SK-N-SH (cell line): Measurements from ENCODE around the gene SYTL5. TPM values are rescaled to one million over a fixed set of nuclear protein-coding genes. Genes with fewer than 3 reads are reported as not detected.

ENCODE experiments used
- CTCF ChIA-PET: fragments of 300-600, 350-600 bp; formaldehyde crosslinking; extraction: SDS; loops from one replicate; lab custom pipeline; 2021; lab: Yijun Ruan, JAX
- POLR2A ChIA-PET: fragments of 350-600 bp; sonication (Branson Sonifier 250); formaldehyde crosslinking; extraction: SDS; loops from one replicate; lab custom pipeline; 2020; ENCODE audit warnings: antibody characterized with exemption, inconsistent platforms; lab: Yijun Ruan, JAX
- DNase-seq: peaks from one replicate; pipeline ENCODE4 v3.0.0; 2012
- H2AFZ ChIP-seq: fragments of 200-600 bp; sonication (generic); 2 replicates; pipeline ENCODE4 v1.8.1; 2016; ENCODE audit warnings: antibody characterized with exemption, mild to moderate bottlenecking, low read depth
- H3F3A ChIP-seq: fragments of 200-600 bp; sonication (generic); replicated peaks from 2 replicates; pipeline ENCODE3; 2016; ENCODE audit warnings: antibody characterized with exemption, mild to moderate bottlenecking; ENCODE audit not compliant: insufficient read depth
- H3K27ac ChIP-seq, 2 experiments: fragments of 200-500 bp in 1 of 2; fragments of 200-600 bp in 1 of 2; sonication (Bioruptor generic) in 1 of 2; sonication (generic), shearing (Covaris generic) in 1 of 2; 2 replicates each; pipeline versions ENCODE4 v1.5.1 to v1.6.1; 2014 to 2016; ENCODE audit warnings: low read depth in 2 of 2, inconsistent platforms in 1 of 2, low read length in 1 of 2, mild to moderate bottlenecking in 1 of 2, mixed read lengths in 1 of 2
- H3K27me3 ChIP-seq: fragments of 200-600 bp; sonication (generic), shearing (Covaris generic); 2 replicates; pipeline ENCODE4 v1.6.1; 2016; ENCODE audit warnings: mixed run types; ENCODE audit not compliant: insufficient read depth
- H3K36me3 ChIP-seq, 2 experiments: fragments of 200-500 bp in 1 of 2; fragments of 200-600 bp in 1 of 2; sonication (Bioruptor generic) in 1 of 2; sonication (generic) in 1 of 2; replicated peaks in 1 of 2; 2 replicates each; pipeline versions ENCODE3 to v1.5.1; 2014 to 2016; ENCODE audit warnings: low read length in 1 of 2, mild to moderate bottlenecking in 1 of 2; ENCODE audit not compliant: insufficient read depth in 2 of 2, control insufficient read depth in 1 of 2
- H3K4me1 ChIP-seq, 2 experiments: fragments of 200-500 bp in 1 of 2; fragments of 200-600 bp in 1 of 2; sonication (Bioruptor generic) in 1 of 2; sonication (generic), shearing (Covaris generic) in 1 of 2; 2 replicates each; pipeline versions ENCODE4 v1.5.1 to v1.6.1; 2014 to 2016; ENCODE audit warnings: low read depth in 1 of 2, low read length in 1 of 2, mixed run types in 1 of 2; ENCODE audit not compliant: insufficient read depth in 2 of 2, control insufficient read depth in 1 of 2
- H3K4me2 ChIP-seq: fragments of 200-600 bp; sonication (generic), shearing (Covaris generic); 2 replicates; pipeline ENCODE4 v1.6.1; 2017; ENCODE audit warnings: mixed run types
- H3K4me3 ChIP-seq, 2 experiments: fragments of 200-500 bp in 1 of 2; fragments of 200-600 bp in 1 of 2; sonication (Bioruptor generic) in 1 of 2; sonication (generic), shearing (Covaris generic) in 1 of 2; 2 replicates each; pipeline versions ENCODE4 v1.5.1 to v1.8.1; 2014 to 2016; ENCODE audit warnings: low read depth in 2 of 2, inconsistent platforms in 1 of 2, low read length in 1 of 2, mild to moderate bottlenecking in 1 of 2, mixed read lengths in 1 of 2, moderate library complexity in 1 of 2
- H3K79me2 ChIP-seq: fragments of 200-600 bp; sonication (generic); 2 replicates; pipeline ENCODE4 v1.8.1; 2017; ENCODE audit warnings: mild to moderate bottlenecking; ENCODE audit not compliant: insufficient read depth
- H3K9ac ChIP-seq: fragments of 200-600 bp; sonication (generic); 2 replicates; pipeline ENCODE4 v1.6.1; 2017; ENCODE audit warnings: mixed run types
- H3K9me2 ChIP-seq: fragments of 200-600 bp; sonication (generic); 2 replicates; pipeline ENCODE4 v1.6.1; 2017; ENCODE audit warnings: mixed run types
- H3K9me3 ChIP-seq: fragments of 200-600 bp; sonication (generic); 2 replicates; pipeline ENCODE4 v1.6.1; 2017; ENCODE audit warnings: mixed run types, mild to moderate bottlenecking, moderate library complexity
- H4K20me1 ChIP-seq: fragments of 200-600 bp; sonication (generic); 2 replicates; pipeline ENCODE4 v1.6.1; 2017; ENCODE audit warnings: mild to moderate bottlenecking, mixed run types; ENCODE audit not compliant: insufficient read depth
- ELF1 ChIP-seq: IDR thresholded peaks from 2 replicates; pipeline ENCODE4 v1.4.0; 2012
- FOSL2 ChIP-seq: IDR thresholded peaks from 2 replicates; pipeline ENCODE4 v1.4.0; 2012; ENCODE audit warnings: low read depth, mild to moderate bottlenecking, moderate library complexity, borderline replicate concordance
- FOXJ3 ChIP-seq: sonication (generic); formaldehyde crosslinking; IDR thresholded peaks from 2 replicates; pipeline ENCODE4 v1.5.1; 2020; ENCODE audit warnings: mild to moderate bottlenecking, missing genetic modification reagents
- FOXM1 ChIP-seq: IDR thresholded peaks from 2 replicates; pipeline ENCODE4 v1.4.0; 2012; ENCODE audit warnings: low read depth, mild to moderate bottlenecking
- MEF2A ChIP-seq: IDR thresholded peaks from 2 replicates; pipeline ENCODE4 v1.4.0; 2012; ENCODE audit warnings: low read depth, borderline replicate concordance
- MXI1 ChIP-seq: IDR thresholded peaks from 2 replicates; pipeline ENCODE4 v1.6.1; 2012; ENCODE audit warnings: mild to moderate bottlenecking, low read depth, low read length, improper control_type of control experiment
- NFIC ChIP-seq: IDR thresholded peaks from 2 replicates; pipeline ENCODE4 v1.4.0; 2012; ENCODE audit warnings: borderline replicate concordance
- NRF1 ChIP-seq: IDR thresholded peaks from 2 replicates; pipeline ENCODE4 v1.6.1; 2012; ENCODE audit warnings: low read depth, mild to moderate bottlenecking, low read length
- RFX5 ChIP-seq: IDR thresholded peaks from 2 replicates; pipeline ENCODE4 v1.6.1; 2012; ENCODE audit warnings: mild to moderate bottlenecking, improper control_type of control experiment, low read length
- RXRA ChIP-seq: IDR thresholded peaks from 2 replicates; pipeline ENCODE4 v1.4.0; 2012; ENCODE audit warnings: low read depth, mild to moderate bottlenecking, borderline replicate concordance
- SMC3 ChIP-seq: IDR thresholded peaks from 2 replicates; pipeline ENCODE4 v1.6.1; 2012; ENCODE audit warnings: low read depth, low read length, improper control_type of control experiment
- TAF1 ChIP-seq: IDR thresholded peaks from 2 replicates; pipeline ENCODE4 v1.6.1; 2012; ENCODE audit warnings: low read depth, mild to moderate bottlenecking, low read length, moderate library complexity, borderline replicate concordance
- TEAD4 ChIP-seq: IDR thresholded peaks from 2 replicates; pipeline ENCODE4 v1.4.0; 2012; ENCODE audit warnings: mild to moderate bottlenecking, borderline replicate concordance; ENCODE audit not compliant: insufficient read depth
- YY1 ChIP-seq: IDR thresholded peaks from 2 replicates; pipeline ENCODE4 v1.4.0; 2012; ENCODE audit warnings: low read depth, mild to moderate bottlenecking
- WGBS: methylation state at CpG from one replicate; pipeline ENCODE4 v1.1.6; 2017; ENCODE audit warnings: low lambda C conversion rate; 5-methylcytosine and 5-hydroxymethylcytosine counted together
- polyA plus RNA-seq, 3 experiments: library from polyadenylated mRNA; depleted of rRNA; stranded (reverse); fragments of >200 nt; gene quantifications; 2 replicates each; pipeline ENCODE4 v1.2.3, GENCODE V29; 2012
- TF ChIP-seq, protein P1 (sequence below): IDR thresholded peaks from 2 replicates; pipeline ENCODE4 v1.6.1; 2012; ENCODE audit warnings: mild to moderate bottlenecking, low read depth, low read length, moderate library complexity
- TF ChIP-seq, protein P2 (sequence below): fragments of 150-350 bp; IDR thresholded peaks from 2 replicates; pipeline ENCODE4 v1.6.1; 2017; ENCODE audit warnings: antibody characterized with exemption, low read length, low read depth, borderline replicate concordance
- TF ChIP-seq, protein P3 (sequence below): fragments of 150-350 bp; IDR thresholded peaks from 2 replicates; pipeline ENCODE4 v1.6.1; 2016; ENCODE audit warnings: mild to moderate bottlenecking, low read depth, low read length
- TF ChIP-seq, protein P4 (sequence below): IDR thresholded peaks from 2 replicates; pipeline ENCODE4; 2012
- TF ChIP-seq, protein P5 (sequence below): IDR thresholded peaks from 2 replicates; pipeline ENCODE4 v1.4.0; 2012; ENCODE audit warnings: low read depth, borderline replicate concordance

Gene SYTL5
- polyA plus RNA-seq, 1 of the 3 experiments (the other 2 are of a cell fraction) = 0.74 TPM

DNA sequence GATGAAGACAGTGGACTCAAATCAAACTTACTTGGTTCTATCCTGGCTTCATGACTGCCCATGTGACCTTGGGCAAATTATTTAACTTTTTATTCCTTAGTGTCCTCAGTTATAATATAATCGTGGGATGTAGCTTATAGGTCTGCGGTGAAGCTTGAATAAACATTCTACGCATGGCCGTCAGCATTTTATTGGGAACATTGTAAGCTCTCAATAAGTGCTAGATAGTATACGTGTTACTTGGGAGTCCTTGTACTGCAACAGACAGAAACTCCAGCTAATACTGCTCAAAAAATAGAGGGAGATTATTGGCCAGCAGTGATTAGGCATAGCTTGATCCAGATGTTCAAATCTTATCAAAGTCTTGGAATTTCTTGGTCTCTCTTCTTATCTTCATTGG is 104.8 kb downstream of the SYTL5 start (continued):
- TF ChIP-seq, protein P1, sequence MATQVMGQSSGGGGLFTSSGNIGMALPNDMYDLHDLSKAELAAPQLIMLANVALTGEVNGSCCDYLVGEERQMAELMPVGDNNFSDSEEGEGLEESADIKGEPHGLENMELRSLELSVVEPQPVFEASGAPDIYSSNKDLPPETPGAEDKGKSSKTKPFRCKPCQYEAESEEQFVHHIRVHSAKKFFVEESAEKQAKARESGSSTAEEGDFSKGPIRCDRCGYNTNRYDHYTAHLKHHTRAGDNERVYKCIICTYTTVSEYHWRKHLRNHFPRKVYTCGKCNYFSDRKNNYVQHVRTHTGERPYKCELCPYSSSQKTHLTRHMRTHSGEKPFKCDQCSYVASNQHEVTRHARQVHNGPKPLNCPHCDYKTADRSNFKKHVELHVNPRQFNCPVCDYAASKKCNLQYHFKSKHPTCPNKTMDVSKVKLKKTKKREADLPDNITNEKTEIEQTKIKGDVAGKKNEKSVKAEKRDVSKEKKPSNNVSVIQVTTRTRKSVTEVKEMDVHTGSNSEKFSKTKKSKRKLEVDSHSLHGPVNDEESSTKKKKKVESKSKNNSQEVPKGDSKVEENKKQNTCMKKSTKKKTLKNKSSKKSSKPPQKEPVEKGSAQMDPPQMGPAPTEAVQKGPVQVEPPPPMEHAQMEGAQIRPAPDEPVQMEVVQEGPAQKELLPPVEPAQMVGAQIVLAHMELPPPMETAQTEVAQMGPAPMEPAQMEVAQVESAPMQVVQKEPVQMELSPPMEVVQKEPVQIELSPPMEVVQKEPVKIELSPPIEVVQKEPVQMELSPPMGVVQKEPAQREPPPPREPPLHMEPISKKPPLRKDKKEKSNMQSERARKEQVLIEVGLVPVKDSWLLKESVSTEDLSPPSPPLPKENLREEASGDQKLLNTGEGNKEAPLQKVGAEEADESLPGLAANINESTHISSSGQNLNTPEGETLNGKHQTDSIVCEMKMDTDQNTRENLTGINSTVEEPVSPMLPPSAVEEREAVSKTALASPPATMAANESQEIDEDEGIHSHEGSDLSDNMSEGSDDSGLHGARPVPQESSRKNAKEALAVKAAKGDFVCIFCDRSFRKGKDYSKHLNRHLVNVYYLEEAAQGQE = no peak
- no peak for TF ChIP-seq NFIC
- no peak for TF ChIP-seq SMC3
- no peak for TF ChIP-seq FOXJ3 (CRISPR knock-in tag)
- no peak for TF ChIP-seq NRF1
- TF ChIP-seq, protein P2, sequence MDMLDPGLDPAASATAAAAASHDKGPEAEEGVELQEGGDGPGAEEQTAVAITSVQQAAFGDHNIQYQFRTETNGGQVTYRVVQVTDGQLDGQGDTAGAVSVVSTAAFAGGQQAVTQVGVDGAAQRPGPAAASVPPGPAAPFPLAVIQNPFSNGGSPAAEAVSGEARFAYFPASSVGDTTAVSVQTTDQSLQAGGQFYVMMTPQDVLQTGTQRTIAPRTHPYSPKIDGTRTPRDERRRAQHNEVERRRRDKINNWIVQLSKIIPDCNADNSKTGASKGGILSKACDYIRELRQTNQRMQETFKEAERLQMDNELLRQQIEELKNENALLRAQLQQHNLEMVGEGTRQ = no peak
- TF ChIP-seq MEF2A = no peak

DNA sequence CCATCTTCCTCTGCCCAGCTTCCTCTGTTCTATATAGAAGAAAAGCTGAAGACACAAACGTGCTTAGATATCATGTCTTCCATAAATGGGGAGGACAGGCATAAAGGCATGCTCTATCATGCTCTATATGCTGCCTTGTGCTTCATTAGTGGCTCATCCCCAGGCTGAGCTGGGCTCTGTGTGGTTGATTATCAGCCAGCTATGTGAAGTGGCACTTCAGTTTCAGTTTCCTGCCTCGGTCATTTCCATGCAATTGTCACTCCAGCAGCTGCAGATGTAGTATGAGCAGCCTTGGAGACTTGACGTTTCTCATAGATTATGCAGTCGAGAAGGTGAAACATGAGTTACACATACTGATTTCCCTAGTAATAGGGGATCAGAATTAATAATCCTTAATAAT is 106.2 kb downstream of the SYTL5 start:
- ChIA-PET POLR2A (no interaction called here), CTCF (interaction anchor here (1.0 kb wide), 1 partner anchor 53 kb away, joined by 3 read pairs; no protein-coding TSS in a partner anchor)
- Histone ChIP-seq H3K36me3 (no peaks in the 10 kb centered on the region), H4K20me1 (no peaks in the 10 kb centered on the region), H3K9me3 (no peaks in the 10 kb centered on the region), H3K9ac (no peak overlapping the region), H3K9me2 (no peaks in the 10 kb centered on the region), H2AFZ (no peak overlapping the region), H3K4me1 (no peaks in the 10 kb centered on the region), H3K4me2 (no peak overlapping the region), H3K27me3 (no peaks in the 10 kb centered on the region), H3K27ac (no peak overlapping the region), H3K79me2 (no peaks in the 10 kb centered on the region), H3K4me3 (no peak overlapping the region), H3F3A (no peaks in the 10 kb centered on the region)
- 11% methylated on average over 4 of the region's 4 CpGs for WGBS
- TF ChIP-seq, protein P3, sequence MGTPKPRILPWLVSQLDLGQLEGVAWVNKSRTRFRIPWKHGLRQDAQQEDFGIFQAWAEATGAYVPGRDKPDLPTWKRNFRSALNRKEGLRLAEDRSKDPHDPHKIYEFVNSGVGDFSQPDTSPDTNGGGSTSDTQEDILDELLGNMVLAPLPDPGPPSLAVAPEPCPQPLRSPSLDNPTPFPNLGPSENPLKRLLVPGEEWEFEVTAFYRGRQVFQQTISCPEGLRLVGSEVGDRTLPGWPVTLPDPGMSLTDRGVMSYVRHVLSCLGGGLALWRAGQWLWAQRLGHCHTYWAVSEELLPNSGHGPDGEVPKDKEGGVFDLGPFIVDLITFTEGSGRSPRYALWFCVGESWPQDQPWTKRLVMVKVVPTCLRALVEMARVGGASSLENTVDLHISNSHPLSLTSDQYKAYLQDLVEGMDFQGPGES = no peak
- TF ChIP-seq YY1 (no peak), TEAD4 (no peak), TAF1 (no peak), RFX5 (no peak), SMC3 (no peak), MXI1 (no peak), FOSL2 (no peak), ELF1 (no peak), FOXM1 (no peak), RXRA (no peak)
- TF ChIP-seq, protein P4, sequence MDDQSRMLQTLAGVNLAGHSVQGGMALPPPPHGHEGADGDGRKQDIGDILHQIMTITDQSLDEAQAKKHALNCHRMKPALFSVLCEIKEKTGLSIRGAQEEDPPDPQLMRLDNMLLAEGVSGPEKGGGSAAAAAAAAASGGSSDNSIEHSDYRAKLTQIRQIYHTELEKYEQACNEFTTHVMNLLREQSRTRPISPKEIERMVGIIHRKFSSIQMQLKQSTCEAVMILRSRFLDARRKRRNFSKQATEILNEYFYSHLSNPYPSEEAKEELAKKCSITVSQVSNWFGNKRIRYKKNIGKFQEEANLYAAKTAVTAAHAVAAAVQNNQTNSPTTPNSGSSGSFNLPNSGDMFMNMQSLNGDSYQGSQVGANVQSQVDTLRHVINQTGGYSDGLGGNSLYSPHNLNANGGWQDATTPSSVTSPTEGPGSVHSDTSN = no peak
- TF ChIP-seq, protein P5, sequence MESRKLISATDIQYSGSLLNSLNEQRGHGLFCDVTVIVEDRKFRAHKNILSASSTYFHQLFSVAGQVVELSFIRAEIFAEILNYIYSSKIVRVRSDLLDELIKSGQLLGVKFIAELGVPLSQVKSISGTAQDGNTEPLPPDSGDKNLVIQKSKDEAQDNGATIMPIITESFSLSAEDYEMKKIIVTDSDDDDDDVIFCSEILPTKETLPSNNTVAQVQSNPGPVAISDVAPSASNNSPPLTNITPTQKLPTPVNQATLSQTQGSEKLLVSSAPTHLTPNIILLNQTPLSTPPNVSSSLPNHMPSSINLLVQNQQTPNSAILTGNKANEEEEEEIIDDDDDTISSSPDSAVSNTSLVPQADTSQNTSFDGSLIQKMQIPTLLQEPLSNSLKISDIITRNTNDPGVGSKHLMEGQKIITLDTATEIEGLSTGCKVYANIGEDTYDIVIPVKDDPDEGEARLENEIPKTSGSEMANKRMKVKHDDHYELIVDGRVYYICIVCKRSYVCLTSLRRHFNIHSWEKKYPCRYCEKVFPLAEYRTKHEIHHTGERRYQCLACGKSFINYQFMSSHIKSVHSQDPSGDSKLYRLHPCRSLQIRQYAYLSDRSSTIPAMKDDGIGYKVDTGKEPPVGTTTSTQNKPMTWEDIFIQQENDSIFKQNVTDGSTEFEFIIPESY = no peak
- DNase-seq = no peak
